WTC11 (cell line): ENCODE results near the gene ANKRD23. TPM values are rescaled to one million over a fixed set of nuclear protein-coding genes. Genes with fewer than 3 reads are reported as not detected.

Source experiments
- ATAC-seq: fragments of 200-7000 bp; cut with Tn5 transposase; 2 replicates; pipeline ENCODE4 v1.10.0; 2021; ENCODE audit warnings: mild to moderate bottlenecking, moderate library complexity
- CTCF ChIA-PET: fragments of 300-600 bp; sonication (Branson Sonifier 250); formaldehyde crosslinking; loops from one replicate; lab custom pipeline; 2021; ENCODE audit warnings: antibody characterized with exemption; lab: Charles Lee
- POLR2A ChIA-PET: fragments of 350-600 bp; sonication (Branson Sonifier 250); formaldehyde crosslinking; loops from one replicate; lab custom pipeline; 2021; ENCODE audit warnings: antibody characterized with exemption; lab: Charles Lee
- DNase-seq: peaks from one replicate; pipeline ENCODE4 v3.0.0; 2021; ENCODE audit warnings: low spot score
- H3K27ac Mint-ChIP-seq: 2 replicates; pipeline ENCODE4 v1.8.0; 2021; ENCODE audit warnings: mixed read lengths
- H3K27me3 Mint-ChIP-seq: 2 replicates; pipeline ENCODE4 v1.8.0; 2021; ENCODE audit warnings: low read depth, mild to moderate bottlenecking, moderate library complexity, mixed read lengths
- H3K36me3 Mint-ChIP-seq: 2 replicates; pipeline ENCODE4 v1.8.0; 2021; ENCODE audit warnings: mixed read lengths
- H3K4me1 Mint-ChIP-seq: 2 replicates; pipeline ENCODE4 v1.8.0; 2022; ENCODE audit warnings: mixed read lengths
- H3K4me3 Mint-ChIP-seq: 2 replicates; pipeline ENCODE4 v1.8.0; 2021; ENCODE audit warnings: mild to moderate bottlenecking, moderate library complexity, mixed read lengths
- H3K9me3 Mint-ChIP-seq: 2 replicates; pipeline ENCODE4 v1.8.0; 2021; ENCODE audit warnings: mixed read lengths
- FOXK1 ChIP-seq: sonication (generic); formaldehyde crosslinking; IDR thresholded peaks from 2 replicates; pipeline ENCODE4 v1.8.0; 2022; ENCODE audit warnings: mild to moderate bottlenecking, moderate library complexity, missing genetic modification reagents
- FOXP1 ChIP-seq: sonication (generic); formaldehyde crosslinking; IDR thresholded peaks from 2 replicates; pipeline ENCODE4 v1.8.0; 2022; ENCODE audit warnings: missing genetic modification reagents, mild to moderate bottlenecking, moderate library complexity, borderline replicate concordance
- GABPB1 ChIP-seq: sonication (generic); formaldehyde crosslinking; IDR thresholded peaks from 2 replicates; pipeline ENCODE4 v1.8.1; 2023; ENCODE audit warnings: mild to moderate bottlenecking, missing genetic modification reagents
- JUN ChIP-seq: sonication (generic); formaldehyde crosslinking; IDR thresholded peaks from 2 replicates; pipeline ENCODE4 v1.8.0; 2023; ENCODE audit warnings: mild to moderate bottlenecking, missing genetic modification reagents
- RORB ChIP-seq: fragments of 250-450 bp; sonication (Bioruptor Pico); IDR thresholded peaks from 2 replicates; pipeline ENCODE4 v1.9.0; 2021; ENCODE audit warnings: mild to moderate bottlenecking
- ZNF121 ChIP-seq: sonication (generic); formaldehyde crosslinking; IDR thresholded peaks from 2 replicates; pipeline ENCODE4 v1.8.0; 2023; ENCODE audit warnings: missing genetic modification reagents
- ZNF232 ChIP-seq: sonication (generic); formaldehyde crosslinking; IDR thresholded peaks from 2 replicates; pipeline ENCODE4 v1.8.0; 2022; ENCODE audit warnings: mild to moderate bottlenecking, missing genetic modification reagents
- ZNF423 ChIP-seq: fragments of 250-450 bp; sonication (Bioruptor Pico); IDR thresholded peaks from 2 replicates; pipeline ENCODE4 v2.1.2; 2022; ENCODE audit warnings: mild to moderate bottlenecking, moderate library complexity
- total RNA-seq: library from RNA; stranded (reverse); gene quantifications from 3 replicates; pipeline ENCODE4 v1.2.3, GENCODE V29; 2021
- TF ChIP-seq, protein P1 (sequence below): sonication (generic); formaldehyde crosslinking; IDR thresholded peaks from 2 replicates; pipeline ENCODE4 v1.8.0; 2023; ENCODE audit warnings: missing genetic modification reagents
- TF ChIP-seq, protein P2 (sequence below): sonication (generic); formaldehyde crosslinking; IDR thresholded peaks from 2 replicates; pipeline ENCODE4 v1.8.1; 2022; ENCODE audit warnings: low read depth, mild to moderate bottlenecking, moderate library complexity, missing genetic modification reagents, borderline replicate concordance
- TF ChIP-seq, protein P3 (sequence below): sonication (generic); formaldehyde crosslinking; IDR thresholded peaks from 2 replicates; pipeline ENCODE4 v1.8.1; 2022; ENCODE audit warnings: mild to moderate bottlenecking, missing genetic modification reagents, moderate library complexity, borderline replicate concordance
- TF ChIP-seq, protein P4 (sequence below): sonication (generic); formaldehyde crosslinking; IDR thresholded peaks from 2 replicates; pipeline ENCODE4 v1.8.0; 2023; ENCODE audit warnings: mild to moderate bottlenecking, missing genetic modification reagents
- TF ChIP-seq, protein P5 (sequence below): sonication (generic); formaldehyde crosslinking; IDR thresholded peaks from 2 replicates; pipeline ENCODE4 v1.8.0; 2023; ENCODE audit warnings: missing genetic modification reagents, mild to moderate bottlenecking, borderline replicate concordance
- TF ChIP-seq, protein P6 (sequence below): sonication (generic); formaldehyde crosslinking; IDR thresholded peaks from 2 replicates; pipeline ENCODE4 v1.8.0; 2022; ENCODE audit warnings: missing genetic modification reagents

The ANKRD23 gene
- total RNA-seq, 1 experiment from 2014 or later = 3.2 TPM

DNA sequence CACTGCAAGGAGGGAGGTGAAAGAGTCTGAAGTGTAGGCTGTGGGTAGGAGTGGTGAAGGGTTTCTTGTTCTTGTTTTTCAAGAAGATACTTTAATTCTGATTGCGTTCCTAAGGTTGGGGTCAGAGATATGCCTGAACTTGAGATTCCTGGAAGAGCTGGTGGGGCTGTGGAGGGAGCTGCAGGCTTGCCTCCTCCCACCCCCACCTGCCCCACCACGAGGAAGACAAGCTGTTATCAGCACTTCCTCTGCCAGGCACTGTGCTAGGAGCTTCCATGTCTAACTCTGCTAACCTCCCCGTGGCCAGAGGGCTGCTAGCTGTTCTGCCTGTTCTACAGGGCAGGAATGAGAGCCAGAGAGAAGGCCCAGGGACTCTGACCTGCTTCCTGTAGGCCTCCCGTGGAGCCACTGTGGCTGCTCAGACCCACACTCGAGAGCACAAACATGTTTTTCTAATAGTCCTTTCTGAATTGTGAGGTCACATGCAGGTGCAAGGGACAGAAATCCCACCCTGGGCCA, 13.7 kb downstream of the ANKRD23 start:
- Mint-ChIP-seq H3K27me3 (no peaks in the 10 kb centered on the region), H3K9me3 (no peaks in the 10 kb centered on the region), H3K36me3 (peaks cover 65% of the 10 kb centered on the region), H3K4me3 (no peak overlapping the region), H3K27ac (0 out of 2 replicates have a peak overlapping the region, but pooled peaks have one; percentile 12), H3K4me1 (peaks cover 21% of the 10 kb centered on the region)
- TF ChIP-seq ZNF232 (CRISPR knock-in tag) = no peak
- TF ChIP-seq JUN (CRISPR knock-in tag) = no peak
- CTCF ChIA-PET = no interaction called here
- POLR2A ChIA-PET = no interaction called here
- no peak for ATAC-seq
- no peak for DNase-seq

DNA sequence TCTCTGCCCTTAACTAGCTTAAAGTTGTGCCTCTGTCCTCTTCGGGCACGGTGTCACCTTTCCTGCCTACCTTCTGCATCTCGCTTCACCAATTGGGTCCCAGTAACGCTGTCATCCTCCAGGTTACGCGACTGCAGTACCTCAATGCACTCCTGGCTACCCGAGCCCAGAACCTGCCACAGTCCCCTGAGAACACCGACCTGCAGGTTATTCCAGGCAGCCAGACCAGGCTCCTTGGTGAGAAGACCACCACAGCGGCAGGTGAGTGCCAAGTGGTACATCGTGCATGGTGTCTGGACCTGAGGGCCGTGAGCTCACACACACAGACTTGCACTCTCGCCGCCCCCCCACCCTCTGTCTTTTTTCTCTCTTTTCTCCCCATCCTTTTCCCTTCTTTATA, 14.9 kb downstream of the ANKRD23 start:
- CTCF ChIA-PET = interaction anchor here (1.3 kb wide), 1 partner anchor 9 kb away, joined by 3 read pairs; no protein-coding TSS in a partner anchor
- Mint-ChIP-seq H3K27ac (no peak overlapping the region), H3K27me3 (no peaks in the 10 kb centered on the region), H3K4me1 (peaks cover 21% of the 10 kb centered on the region), H3K4me3 (no peak overlapping the region), H3K9me3 (no peaks in the 10 kb centered on the region), H3K36me3 (peaks cover 63% of the 10 kb centered on the region)
- ATAC-seq = no peak
- DNase-seq = no peak
- TF ChIP-seq, protein P1, sequence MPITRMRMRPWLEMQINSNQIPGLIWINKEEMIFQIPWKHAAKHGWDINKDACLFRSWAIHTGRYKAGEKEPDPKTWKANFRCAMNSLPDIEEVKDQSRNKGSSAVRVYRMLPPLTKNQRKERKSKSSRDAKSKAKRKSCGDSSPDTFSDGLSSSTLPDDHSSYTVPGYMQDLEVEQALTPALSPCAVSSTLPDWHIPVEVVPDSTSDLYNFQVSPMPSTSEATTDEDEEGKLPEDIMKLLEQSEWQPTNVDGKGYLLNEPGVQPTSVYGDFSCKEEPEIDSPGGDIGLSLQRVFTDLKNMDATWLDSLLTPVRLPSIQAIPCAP (CRISPR knock-in tag) = no peak
- TF ChIP-seq FOXP1 (CRISPR knock-in tag) = no peak
- TF ChIP-seq FOXK1 (CRISPR knock-in tag) = no peak
- no peak for TF ChIP-seq RORB (CRISPR knock-in tag)
- TF ChIP-seq ZNF121 (CRISPR knock-in tag) = no peak
- TF ChIP-seq, protein P2, sequence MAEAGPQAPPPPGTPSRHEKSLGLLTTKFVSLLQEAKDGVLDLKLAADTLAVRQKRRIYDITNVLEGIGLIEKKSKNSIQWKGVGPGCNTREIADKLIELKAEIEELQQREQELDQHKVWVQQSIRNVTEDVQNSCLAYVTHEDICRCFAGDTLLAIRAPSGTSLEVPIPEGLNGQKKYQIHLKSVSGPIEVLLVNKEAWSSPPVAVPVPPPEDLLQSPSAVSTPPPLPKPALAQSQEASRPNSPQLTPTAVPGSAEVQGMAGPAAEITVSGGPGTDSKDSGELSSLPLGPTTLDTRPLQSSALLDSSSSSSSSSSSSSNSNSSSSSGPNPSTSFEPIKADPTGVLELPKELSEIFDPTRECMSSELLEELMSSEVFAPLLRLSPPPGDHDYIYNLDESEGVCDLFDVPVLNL (CRISPR knock-in tag) = no peak
- TF ChIP-seq, protein P3, sequence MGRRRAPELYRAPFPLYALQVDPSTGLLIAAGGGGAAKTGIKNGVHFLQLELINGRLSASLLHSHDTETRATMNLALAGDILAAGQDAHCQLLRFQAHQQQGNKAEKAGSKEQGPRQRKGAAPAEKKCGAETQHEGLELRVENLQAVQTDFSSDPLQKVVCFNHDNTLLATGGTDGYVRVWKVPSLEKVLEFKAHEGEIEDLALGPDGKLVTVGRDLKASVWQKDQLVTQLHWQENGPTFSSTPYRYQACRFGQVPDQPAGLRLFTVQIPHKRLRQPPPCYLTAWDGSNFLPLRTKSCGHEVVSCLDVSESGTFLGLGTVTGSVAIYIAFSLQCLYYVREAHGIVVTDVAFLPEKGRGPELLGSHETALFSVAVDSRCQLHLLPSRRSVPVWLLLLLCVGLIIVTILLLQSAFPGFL (CRISPR knock-in tag) = no peak
- TF ChIP-seq ZNF423 (CRISPR knock-in tag) = no peak
- TF ChIP-seq, protein P4, sequence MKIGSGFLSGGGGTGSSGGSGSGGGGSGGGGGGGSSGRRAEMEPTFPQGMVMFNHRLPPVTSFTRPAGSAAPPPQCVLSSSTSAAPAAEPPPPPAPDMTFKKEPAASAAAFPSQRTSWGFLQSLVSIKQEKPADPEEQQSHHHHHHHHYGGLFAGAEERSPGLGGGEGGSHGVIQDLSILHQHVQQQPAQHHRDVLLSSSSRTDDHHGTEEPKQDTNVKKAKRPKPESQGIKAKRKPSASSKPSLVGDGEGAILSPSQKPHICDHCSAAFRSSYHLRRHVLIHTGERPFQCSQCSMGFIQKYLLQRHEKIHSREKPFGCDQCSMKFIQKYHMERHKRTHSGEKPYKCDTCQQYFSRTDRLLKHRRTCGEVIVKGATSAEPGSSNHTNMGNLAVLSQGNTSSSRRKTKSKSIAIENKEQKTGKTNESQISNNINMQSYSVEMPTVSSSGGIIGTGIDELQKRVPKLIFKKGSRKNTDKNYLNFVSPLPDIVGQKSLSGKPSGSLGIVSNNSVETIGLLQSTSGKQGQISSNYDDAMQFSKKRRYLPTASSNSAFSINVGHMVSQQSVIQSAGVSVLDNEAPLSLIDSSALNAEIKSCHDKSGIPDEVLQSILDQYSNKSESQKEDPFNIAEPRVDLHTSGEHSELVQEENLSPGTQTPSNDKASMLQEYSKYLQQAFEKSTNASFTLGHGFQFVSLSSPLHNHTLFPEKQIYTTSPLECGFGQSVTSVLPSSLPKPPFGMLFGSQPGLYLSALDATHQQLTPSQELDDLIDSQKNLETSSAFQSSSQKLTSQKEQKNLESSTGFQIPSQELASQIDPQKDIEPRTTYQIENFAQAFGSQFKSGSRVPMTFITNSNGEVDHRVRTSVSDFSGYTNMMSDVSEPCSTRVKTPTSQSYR (CRISPR knock-in tag) = no peak
- TF ChIP-seq, protein P5, sequence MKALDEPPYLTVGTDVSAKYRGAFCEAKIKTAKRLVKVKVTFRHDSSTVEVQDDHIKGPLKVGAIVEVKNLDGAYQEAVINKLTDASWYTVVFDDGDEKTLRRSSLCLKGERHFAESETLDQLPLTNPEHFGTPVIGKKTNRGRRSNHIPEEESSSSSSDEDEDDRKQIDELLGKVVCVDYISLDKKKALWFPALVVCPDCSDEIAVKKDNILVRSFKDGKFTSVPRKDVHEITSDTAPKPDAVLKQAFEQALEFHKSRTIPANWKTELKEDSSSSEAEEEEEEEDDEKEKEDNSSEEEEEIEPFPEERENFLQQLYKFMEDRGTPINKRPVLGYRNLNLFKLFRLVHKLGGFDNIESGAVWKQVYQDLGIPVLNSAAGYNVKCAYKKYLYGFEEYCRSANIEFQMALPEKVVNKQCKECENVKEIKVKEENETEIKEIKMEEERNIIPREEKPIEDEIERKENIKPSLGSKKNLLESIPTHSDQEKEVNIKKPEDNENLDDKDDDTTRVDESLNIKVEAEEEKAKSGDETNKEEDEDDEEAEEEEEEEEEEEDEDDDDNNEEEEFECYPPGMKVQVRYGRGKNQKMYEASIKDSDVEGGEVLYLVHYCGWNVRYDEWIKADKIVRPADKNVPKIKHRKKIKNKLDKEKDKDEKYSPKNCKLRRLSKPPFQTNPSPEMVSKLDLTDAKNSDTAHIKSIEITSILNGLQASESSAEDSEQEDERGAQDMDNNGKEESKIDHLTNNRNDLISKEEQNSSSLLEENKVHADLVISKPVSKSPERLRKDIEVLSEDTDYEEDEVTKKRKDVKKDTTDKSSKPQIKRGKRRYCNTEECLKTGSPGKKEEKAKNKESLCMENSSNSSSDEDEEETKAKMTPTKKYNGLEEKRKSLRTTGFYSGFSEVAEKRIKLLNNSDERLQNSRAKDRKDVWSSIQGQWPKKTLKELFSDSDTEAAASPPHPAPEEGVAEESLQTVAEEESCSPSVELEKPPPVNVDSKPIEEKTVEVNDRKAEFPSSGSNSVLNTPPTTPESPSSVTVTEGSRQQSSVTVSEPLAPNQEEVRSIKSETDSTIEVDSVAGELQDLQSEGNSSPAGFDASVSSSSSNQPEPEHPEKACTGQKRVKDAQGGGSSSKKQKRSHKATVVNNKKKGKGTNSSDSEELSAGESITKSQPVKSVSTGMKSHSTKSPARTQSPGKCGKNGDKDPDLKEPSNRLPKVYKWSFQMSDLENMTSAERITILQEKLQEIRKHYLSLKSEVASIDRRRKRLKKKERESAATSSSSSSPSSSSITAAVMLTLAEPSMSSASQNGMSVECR (CRISPR knock-in tag) = no peak
- no peak for TF ChIP-seq GABPB1
- TF ChIP-seq, protein P6, sequence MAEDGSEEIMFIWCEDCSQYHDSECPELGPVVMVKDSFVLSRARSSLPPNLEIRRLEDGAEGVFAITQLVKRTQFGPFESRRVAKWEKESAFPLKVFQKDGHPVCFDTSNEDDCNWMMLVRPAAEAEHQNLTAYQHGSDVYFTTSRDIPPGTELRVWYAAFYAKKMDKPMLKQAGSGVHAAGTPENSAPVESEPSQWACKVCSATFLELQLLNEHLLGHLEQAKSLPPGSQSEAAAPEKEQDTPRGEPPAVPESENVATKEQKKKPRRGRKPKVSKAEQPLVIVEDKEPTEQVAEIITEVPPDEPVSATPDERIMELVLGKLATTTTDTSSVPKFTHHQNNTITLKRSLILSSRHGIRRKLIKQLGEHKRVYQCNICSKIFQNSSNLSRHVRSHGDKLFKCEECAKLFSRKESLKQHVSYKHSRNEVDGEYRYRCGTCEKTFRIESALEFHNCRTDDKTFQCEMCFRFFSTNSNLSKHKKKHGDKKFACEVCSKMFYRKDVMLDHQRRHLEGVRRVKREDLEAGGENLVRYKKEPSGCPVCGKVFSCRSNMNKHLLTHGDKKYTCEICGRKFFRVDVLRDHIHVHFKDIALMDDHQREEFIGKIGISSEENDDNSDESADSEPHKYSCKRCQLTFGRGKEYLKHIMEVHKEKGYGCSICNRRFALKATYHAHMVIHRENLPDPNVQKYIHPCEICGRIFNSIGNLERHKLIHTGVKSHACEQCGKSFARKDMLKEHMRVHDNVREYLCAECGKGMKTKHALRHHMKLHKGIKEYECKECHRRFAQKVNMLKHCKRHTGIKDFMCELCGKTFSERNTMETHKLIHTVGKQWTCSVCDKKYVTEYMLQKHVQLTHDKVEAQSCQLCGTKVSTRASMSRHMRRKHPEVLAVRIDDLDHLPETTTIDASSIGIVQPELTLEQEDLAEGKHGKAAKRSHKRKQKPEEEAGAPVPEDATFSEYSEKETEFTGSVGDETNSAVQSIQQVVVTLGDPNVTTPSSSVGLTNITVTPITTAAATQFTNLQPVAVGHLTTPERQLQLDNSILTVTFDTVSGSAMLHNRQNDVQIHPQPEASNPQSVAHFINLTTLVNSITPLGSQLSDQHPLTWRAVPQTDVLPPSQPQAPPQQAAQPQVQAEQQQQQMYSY = no peak
- POLR2A ChIA-PET = interaction anchor here (0.6 kb wide), 1 partner anchor 9 kb away, joined by 4 read pairs; no protein-coding TSS in a partner anchor
